GM23248 (cell line): ENCODE data around the gene ACTC1.

ENCODE experiments used
- EZH2 ChIP-seq: fragments of 200-600 bp; sonication (generic); IDR thresholded peaks from 2 replicates; pipeline ENCODE4 v1.6.1; 2018; ENCODE audit warnings: antibody characterized with exemption, mild to moderate bottlenecking; ENCODE audit not compliant: insufficient read depth, poor library complexity, severe bottlenecking
- EZH2phosphoT487 ChIP-seq: fragments of 200-600 bp; sonication (generic); IDR thresholded peaks from 2 replicates; pipeline ENCODE4 v1.6.1; 2018; ENCODE audit warnings: antibody characterized with exemption, moderate library complexity, mild to moderate bottlenecking, low read depth; ENCODE audit not compliant: insufficient read depth

DNA sequence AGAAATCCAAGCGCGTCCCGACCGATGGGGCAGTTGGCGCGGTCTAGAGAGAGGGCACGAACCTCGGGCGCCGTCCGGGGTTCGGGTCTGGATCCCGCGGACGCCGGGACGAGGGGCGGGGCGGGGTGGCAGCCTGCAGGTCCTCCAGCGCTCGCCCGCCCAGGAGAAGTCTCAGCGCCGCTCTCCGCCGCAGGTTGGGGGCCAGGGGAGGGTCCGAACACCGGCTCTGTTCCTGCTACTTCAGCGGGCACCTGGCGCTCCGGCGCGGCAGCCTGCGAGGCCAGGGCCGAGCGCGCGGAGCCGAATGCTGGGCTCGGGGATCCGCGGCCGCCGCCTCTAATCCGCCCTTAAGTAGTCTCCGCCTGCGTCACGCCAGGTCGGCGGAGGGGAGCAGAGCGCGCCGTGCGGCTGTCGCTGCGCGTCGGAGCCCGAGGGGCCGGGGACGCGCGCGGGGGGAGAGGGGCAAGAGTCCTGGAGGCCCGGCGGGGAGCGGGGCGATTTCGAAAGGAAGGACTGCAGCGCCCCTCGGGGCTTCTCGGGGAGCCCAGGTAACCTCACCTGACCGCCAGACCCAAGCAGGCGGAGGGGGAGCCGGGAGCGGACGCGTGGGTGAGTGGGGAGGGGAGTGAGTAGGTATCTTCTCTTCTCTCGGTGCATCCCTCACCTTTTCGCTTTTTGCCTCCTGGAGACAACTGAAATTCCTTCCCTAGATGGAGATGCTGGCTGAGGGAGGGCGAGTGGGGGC, 40.5 kb downstream of the ACTC1 start, which contains the start of gene GJD2:
- TF ChIP-seq EZH2 (peak; percentile 45), EZH2phosphoT487 (no peak)
